Measurements from ENCODE around the gene TEAD1. TPM values are rescaled to one million over a fixed set of nuclear protein-coding genes. Genes with fewer than 3 reads are reported as not detected.

Gene TEAD1
- total RNA-seq, 2 experiments from 2014 or later = 0.11 TPM; not detected in 1

DNA sequence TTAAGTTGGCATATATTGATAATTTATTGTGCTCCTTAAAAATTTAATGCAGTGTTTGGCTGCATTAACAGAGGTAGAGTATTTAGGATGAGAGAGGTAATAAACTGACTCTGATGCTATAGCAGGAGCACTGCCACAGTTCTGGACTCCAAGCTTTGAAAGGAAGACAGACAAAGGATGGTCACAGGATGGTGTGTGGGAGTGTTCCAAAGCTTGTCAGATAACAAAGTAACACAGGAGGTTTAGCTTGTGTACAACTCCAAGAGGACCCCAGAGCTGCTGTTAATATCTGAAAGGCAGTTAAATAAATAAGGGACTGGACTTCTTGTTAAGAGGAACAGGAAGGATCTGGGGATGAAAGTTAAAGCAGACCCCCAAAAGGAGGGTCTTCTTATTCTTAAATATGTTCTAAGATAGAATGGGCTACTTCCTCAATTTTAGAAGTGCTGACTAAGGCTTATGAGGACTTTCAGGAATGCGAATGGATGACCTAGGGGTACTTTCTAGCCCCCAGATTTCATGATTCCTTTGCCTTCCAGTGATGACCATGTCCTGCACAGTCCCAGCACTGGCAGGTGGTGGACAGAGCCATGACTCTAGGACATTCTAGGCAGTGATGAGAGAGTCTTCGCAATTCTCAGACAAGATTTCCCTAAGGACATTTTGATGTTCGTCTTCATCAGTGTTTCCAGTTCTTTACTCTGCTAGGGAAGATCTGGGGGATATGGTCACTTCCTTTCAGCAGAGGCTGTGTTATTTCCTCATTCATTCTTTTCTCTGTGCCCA is 185.8 kb downstream of the TEAD1 start:
- ATAC-seq (ENCODE audit: poor library complexity) (no peak), DNase-seq (no peak)
- Mint-ChIP-seq H3K27ac (no peak overlapping the region), H3K9me3 (no peaks in the 10 kb centered on the region), H3K4me1 (ENCODE audit: low read depth) (peaks cover 9% of the 10 kb centered on the region), H3K27me3 (peaks cover 46% of the 10 kb centered on the region), H3K36me3 (ENCODE audit: low read depth) (no peaks in the 10 kb centered on the region), H3K4me3 (no peak overlapping the region)
- H3K4me3 ChIP-seq (ENCODE audit: low read length) = no peak overlapping the region
- H3K4me1 ChIP-seq (ENCODE audit: insufficient read depth, low read length) = no peaks in the 10 kb centered on the region
- no peaks in the 10 kb centered on the region for H3K9me3 ChIP-seq (ENCODE audit: control insufficient read depth in 1 of 2, insufficient read depth in 1 of 2, low read length in 2 of 2)
- CTCF ChIA-PET = no interaction called here
- TF ChIP-seq, protein P1, sequence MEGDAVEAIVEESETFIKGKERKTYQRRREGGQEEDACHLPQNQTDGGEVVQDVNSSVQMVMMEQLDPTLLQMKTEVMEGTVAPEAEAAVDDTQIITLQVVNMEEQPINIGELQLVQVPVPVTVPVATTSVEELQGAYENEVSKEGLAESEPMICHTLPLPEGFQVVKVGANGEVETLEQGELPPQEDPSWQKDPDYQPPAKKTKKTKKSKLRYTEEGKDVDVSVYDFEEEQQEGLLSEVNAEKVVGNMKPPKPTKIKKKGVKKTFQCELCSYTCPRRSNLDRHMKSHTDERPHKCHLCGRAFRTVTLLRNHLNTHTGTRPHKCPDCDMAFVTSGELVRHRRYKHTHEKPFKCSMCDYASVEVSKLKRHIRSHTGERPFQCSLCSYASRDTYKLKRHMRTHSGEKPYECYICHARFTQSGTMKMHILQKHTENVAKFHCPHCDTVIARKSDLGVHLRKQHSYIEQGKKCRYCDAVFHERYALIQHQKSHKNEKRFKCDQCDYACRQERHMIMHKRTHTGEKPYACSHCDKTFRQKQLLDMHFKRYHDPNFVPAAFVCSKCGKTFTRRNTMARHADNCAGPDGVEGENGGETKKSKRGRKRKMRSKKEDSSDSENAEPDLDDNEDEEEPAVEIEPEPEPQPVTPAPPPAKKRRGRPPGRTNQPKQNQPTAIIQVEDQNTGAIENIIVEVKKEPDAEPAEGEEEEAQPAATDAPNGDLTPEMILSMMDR (IDR thresholded peaks at IDR 0.05) = no peak
- intact Hi-C loops (cut with DNase I, micrococcal nuclease) = no loop called here
- H3K27me3 ChIP-seq (ENCODE audit: control insufficient read depth in 1 of 2, insufficient read depth in 2 of 2, low read length in 2 of 2) = peaks cover 14 to 16% of the 10 kb centered on the region in 2 experiments
- no peaks in the 10 kb centered on the region for H3K36me3 ChIP-seq (ENCODE audit: insufficient read depth, low read length)
- H3K27ac ChIP-seq (ENCODE audit: low read depth in 1 of 2, low read length in 2 of 2) = no peak overlapping the region
- POLR2A ChIA-PET = no interaction called here

DNA sequence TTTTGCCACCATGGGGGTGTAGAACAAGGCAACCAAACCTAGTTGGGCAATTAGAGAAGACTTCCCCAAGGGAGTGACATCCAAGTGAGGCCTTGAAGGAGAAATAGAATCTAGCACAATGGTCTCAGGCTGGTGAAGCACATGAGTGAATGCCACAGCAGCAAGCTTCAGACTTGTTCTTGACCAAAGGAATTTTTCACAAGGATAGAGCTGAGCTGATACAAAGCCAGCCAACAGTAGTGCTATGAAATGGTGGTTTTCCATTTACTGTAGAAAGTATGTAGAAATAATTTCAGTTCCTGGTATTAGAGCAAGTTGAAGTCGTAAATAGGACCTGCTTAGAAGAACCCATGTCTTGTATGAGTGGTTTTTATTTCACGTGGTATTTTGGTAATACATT is 186.6 kb downstream of the TEAD1 start:
- ChIA-PET CTCF (no interaction called here), POLR2A (no interaction called here)
- H3K4me3 Mint-ChIP-seq = no peak overlapping the region

GRCh38 chr11:12862696-12863469 is 188.7 kb downstream of the TEAD1 start:
- Mint-ChIP-seq H3K4me3 (no peak overlapping the region), H3K4me1 (ENCODE audit: low read depth) (peaks cover 9% of the 10 kb centered on the region), H3K27ac (no peak overlapping the region), H3K27me3 (peaks cover 64% of the 10 kb centered on the region), H3K36me3 (ENCODE audit: low read depth) (no peaks in the 10 kb centered on the region), H3K9me3 (no peaks in the 10 kb centered on the region)
- TF ChIP-seq, protein P1 (IDR thresholded peaks at IDR 0.05) = no peak
- no peaks in the 10 kb centered on the region for H3K4me1 ChIP-seq (ENCODE audit: insufficient read depth, low read length)
- no peak for DNase-seq
- CTCF ChIA-PET = interaction anchor here (1.2 kb wide), 1 partner anchor 11 kb away, joined by 3 read pairs; no protein-coding TSS in a partner anchor
- no peak for ATAC-seq (ENCODE audit: poor library complexity)
- no peaks in the 10 kb centered on the region for H3K36me3 ChIP-seq (ENCODE audit: insufficient read depth, low read length)
- H3K27ac ChIP-seq (ENCODE audit: low read depth in 1 of 2, low read length in 2 of 2) = no peak overlapping the region
- no peaks in the 10 kb centered on the region for H3K9me3 ChIP-seq (ENCODE audit: control insufficient read depth in 1 of 2, insufficient read depth in 1 of 2, low read length in 2 of 2)
- POLR2A ChIA-PET = no interaction called here
- no peak overlapping the region for H3K4me3 ChIP-seq (ENCODE audit: low read length)
- peaks cover 24 to 31% of the 10 kb centered on the region in 2 experiments for H3K27me3 ChIP-seq (ENCODE audit: control insufficient read depth in 1 of 2, insufficient read depth in 2 of 2, low read length in 2 of 2)
- intact Hi-C loops (cut with DNase I, micrococcal nuclease) = no loop called here

More for the DNA sequence above, 186.6 kb downstream of the TEAD1 start:
- H3K27ac ChIP-seq (ENCODE audit: low read depth in 1 of 2, low read length in 2 of 2) = no peak overlapping the region
- TF ChIP-seq, protein P1 (IDR thresholded peaks at IDR 0.05) = no peak
- H3K27me3 ChIP-seq (ENCODE audit: control insufficient read depth in 1 of 2, insufficient read depth in 2 of 2, low read length in 2 of 2) = peaks cover 14 to 19% of the 10 kb centered on the region in 2 experiments
- H3K36me3 ChIP-seq (ENCODE audit: insufficient read depth, low read length) = no peaks in the 10 kb centered on the region
- intact Hi-C loops (cut with DNase I, micrococcal nuclease) = no loop called here
- H3K4me3 ChIP-seq (ENCODE audit: low read length) = no peak overlapping the region
- DNase-seq (no peak), ATAC-seq (ENCODE audit: poor library complexity) (no peak)
- Mint-ChIP-seq H3K27ac (no peak overlapping the region), H3K4me1 (ENCODE audit: low read depth) (peaks cover 9% of the 10 kb centered on the region), H3K9me3 (no peaks in the 10 kb centered on the region), H3K27me3 (peaks cover 48% of the 10 kb centered on the region), H3K36me3 (ENCODE audit: low read depth) (no peaks in the 10 kb centered on the region)
- H3K4me1 ChIP-seq (ENCODE audit: insufficient read depth, low read length) = no peaks in the 10 kb centered on the region
- H3K9me3 ChIP-seq (ENCODE audit: control insufficient read depth in 1 of 2, insufficient read depth in 1 of 2, low read length in 2 of 2) = no peaks in the 10 kb centered on the region
